HG02970 (cell line): ENCODE results near the gene STRA8.
"Not testable (repeated sequence)": the region's sequence is repeated elsewhere in the genome, so short reads cannot be mapped to it uniquely, and the experiment has no call there.

Source experiments
- ATAC-seq: cut with Tn5 transposase; IDR thresholded peaks from one replicate; pipeline ENCODE4 v1.9.1; 2021; ENCODE audit warnings: mild to moderate bottlenecking, moderate library complexity, moderate number of reproducible peaks; ENCODE audit not compliant: unreplicated experiment, low FRiP score

Gene STRA8

DNA sequence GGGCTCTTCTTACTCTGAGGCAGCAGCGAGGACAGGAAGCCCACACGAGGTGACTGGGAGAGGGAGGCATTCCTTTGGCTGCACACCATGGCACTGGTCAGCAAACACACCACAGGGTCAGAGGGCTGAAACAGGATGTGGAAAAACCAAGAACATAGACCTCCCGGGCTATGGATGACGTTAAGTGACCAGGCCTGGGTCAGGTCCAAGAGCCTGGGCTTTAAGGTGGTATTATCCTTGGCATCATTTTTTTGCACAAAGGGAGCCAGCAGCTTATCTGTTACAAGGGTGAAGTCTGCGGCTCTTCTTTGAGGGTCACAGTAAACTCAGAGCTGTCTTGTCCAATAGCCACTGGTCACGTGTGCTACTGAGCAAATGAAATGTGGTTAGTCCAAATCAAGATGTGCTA is 29.3 kb upstream of the STRA8 start:
- no peak for ATAC-seq

DNA sequence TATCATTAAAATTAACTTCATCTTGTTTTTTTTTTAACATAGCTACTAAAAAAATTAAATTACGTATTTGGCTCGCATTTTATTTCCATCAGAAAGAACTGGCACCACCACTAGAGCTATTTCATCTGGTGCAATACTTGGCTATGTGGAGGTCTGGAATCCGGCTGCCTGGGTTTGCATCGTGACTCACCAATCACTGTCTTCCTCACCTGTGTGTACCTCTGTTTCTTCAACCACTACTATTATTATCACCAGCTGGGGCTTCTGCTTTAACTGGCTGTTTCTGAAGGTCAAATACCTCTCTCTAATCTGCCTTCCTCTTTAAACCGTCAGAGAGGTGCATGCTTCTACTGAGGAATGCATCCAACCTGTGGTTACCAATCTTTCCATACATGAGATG is 28.8 kb upstream of the STRA8 start:
- no peak for ATAC-seq

- ATAC-seq = no peak
These were observed 27.8 kb upstream of the STRA8 start for GRCh38 chr7:135205850-135206249.

GRCh38 chr7:135206941-135207391 is 26.7 kb upstream of the STRA8 start:
- ATAC-seq = no peak

DNA sequence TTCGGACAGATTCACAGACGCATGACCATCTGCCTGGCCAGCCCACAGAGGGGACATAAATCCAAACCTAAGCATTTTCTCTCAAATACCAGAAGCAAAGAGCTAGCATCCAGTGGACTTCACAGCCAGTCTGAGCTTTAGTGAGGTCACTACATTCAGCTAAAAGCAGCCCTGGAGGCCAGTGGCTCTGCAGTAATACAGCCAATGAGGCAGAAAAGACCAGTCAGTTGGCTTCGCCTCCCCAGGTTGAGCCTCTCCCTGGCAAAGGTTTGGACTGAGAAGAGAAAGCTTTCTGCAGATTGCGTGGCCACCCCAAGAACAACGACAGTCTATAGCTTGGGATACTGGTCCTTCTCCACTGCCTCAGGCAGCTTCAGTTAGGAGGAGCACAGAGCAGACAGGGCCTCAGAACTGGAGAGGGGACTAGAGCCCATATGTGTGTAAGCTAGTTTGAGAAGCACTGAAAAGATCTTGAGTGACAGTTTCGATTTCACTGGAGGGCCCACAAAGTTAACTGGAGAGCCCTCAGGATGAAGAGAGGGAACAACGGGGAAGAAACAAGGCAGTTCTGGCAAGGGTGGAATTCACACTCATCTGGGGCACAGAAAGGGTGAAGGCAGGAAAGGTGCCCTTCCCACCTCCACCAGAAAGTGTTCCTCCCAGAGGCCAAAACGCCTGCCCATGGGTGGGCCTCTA is 26.1 kb upstream of the STRA8 start:
- no peak for ATAC-seq

GRCh38 chr7:135208102-135208793 is 25.4 kb upstream of the STRA8 start:
- ATAC-seq = no peak

GRCh38 chr7:135209225-135209834 is 24.3 kb upstream of the STRA8 start:
- no peak for ATAC-seq

DNA sequence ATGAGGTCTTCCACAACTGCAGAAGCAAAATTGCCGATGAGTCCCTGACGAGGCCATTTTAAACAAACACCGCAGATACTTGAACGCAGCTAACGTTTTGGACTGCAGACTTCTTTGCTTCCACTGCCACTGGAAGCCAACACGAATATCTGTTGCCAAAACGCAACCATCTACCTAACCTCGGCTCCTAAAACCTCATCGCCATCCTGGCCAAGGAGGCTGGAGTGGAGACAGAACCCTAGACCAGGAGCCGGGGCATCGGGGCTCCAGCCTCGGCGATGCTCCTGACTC is 22.8 kb upstream of the STRA8 start:
- ATAC-seq = no peak

- peak; percentile 88 for ATAC-seq
These were observed 22.3 kb upstream of the STRA8 start, which contains the start of gene WDR91 for GRCh38 chr7:135211179-135211945. WDR91 (minus strand) TSS chr7:135211526; CDS start chr7:135211502, 24 bp downstream.

DNA sequence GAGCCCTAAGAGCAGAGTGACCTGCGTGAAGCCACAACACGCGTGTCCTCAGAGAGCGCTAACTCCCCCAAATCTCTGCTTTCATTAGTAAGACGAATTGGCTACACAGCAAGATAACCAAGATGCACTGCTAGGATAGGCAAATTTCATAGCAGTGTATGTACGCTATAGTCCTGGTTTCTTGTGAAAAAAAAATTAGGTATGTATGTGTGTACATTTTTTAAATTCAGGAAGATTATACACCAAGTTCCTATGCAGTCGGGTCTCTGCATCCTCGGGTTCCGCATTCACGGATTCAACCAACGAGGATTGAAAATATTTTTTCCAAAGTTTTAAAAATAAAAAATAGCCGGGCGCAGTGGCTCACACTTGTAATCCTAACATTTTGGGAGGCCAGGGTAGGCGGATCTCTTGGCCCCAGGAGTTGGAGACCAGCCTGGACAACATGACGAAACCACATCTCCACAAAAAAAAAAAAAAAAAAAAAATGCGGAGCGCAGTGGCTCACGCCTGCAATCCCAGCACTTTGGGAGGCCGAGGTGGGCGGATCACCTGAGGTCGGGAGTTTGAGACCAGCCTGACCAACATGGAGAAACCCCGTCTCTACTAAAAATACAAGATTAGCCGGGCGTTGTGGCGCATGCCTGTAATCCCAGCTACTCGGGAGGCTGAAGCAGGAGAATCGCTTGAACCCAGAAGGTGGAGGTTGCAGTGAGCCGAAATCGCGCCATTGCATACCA is 21.5 kb upstream of the STRA8 start:
- ATAC-seq = not testable (repeated sequence)

DNA sequence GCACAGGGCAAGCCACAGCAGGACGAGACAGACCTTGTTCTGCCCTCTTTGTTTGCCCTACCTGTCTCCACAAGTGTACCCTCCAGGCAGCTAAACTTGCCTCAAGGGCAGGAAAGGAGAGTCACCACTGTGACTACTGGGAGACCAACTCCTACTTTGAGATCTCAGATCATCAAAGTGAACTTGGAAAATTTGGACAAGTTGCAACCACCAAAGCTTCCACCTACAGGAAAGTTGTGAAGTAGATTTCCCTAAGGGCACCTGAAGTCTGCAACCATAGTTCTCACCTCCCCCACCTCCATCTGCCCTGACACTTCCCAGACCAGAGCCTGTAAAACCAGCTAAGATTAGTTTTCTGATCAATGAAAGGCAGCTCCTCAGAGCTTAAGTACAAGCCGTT is 19.8 kb upstream of the STRA8 start:
- no peak for ATAC-seq

GRCh38 chr7:135215180-135215579 is 18.5 kb upstream of the STRA8 start:
- ATAC-seq = no peak

DNA sequence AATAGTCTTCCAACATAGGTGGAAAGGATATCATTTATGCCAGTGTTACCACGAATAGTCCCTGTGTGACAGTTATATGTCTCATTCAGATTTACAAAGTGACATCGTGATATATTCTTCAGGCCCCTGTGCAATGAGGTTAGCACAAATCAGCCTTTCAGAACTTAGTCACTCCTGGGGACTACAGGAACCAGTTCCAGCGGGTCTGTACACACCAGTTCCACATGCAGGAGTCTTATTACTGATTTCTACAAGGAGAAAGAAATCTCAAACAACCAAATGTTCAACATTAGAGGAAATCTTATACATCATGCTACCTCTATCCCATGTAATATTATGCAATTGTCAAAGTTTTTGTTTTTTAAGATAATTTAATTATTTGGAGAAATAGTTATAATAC is 17.9 kb upstream of the STRA8 start:
- no peak for ATAC-seq

GRCh38 chr7:135217645-135218509 is 15.8 kb upstream of the STRA8 start:
- ATAC-seq = no peak

- ATAC-seq = no peak
These were observed 9.6 kb upstream of the STRA8 start for GRCh38 chr7:135224027-135224426.

DNA sequence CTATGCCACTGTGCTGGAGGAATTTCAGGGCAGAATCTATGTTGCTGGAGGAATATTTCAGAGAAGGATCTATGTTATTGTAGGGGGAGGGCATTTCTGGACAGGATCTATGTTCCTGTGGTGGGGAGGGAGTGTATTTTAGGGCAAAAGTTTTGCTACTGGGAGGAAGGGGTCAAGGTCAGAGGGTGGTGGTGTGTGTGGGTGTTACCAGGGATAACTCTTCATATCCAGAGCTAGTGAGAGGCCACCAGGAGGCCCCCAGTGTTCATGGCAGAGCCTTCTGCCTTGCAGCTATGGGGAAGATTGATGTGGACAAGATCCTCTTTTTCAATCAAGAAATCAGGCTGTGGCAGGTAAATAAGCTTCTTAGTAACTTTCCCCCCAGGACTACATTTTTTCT is 2.0 kb upstream of the STRA8 start:
- no peak for ATAC-seq

DNA sequence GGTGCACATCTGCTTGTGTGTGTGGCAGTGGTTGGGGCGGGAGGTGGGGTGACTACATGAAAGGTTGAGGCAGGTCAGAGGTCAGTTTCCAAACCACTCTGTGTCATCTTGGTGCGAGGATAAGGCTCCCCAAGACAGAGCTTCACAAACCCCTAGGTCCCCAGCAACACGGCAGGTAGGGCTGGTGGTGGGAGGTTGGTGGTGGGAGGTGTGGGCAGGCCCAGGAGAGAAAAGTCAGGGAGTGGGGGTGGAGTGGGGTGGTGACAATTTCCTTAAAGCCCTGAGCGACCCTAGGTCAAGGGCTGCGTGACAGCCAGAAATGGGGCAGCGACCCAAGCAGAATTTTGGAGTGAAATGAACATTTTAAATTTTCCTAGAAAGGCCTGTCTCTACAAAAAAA is 1.6 kb upstream of the STRA8 start:
- no peak for ATAC-seq

DNA sequence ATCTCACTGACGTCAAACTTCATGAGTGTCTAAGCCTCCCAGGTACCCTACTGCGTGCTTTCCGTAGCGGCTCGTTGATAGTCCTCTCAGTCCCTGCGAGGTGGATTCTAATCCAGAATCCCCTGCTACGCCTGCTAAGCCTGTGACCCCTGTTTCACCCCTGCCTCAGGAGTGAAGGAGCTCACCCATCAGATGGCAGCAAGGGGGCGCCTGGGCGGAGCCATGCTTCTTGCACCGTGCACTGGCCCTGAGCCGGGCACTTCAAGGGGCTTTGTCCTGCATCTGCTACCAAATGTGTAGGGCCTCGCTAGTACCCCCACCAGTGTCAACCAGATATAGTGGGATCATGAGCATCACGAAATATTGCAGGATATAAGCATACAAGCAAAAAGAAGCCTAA is 918 bp upstream of the STRA8 start:
- ATAC-seq = no peak

DNA sequence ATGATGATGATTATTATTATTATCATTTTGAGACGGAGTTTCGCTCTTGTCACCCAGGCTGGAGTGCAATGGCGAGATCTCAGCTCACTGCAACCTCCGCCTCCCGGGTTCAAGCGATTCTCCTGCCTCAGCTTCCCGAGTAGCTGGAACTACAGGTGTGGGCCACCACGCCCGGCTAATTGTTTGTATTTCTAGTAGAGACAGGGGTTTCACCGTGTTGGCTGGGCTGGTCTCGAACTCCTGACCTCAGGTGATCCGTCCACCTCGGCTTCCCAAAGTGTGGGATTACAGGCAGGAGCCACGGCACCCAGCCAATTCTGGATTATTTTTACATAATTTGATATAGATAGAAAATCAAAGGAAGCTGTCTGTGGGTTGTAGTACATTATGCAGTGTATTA is 457 bp downstream of the STRA8 start:
- ATAC-seq = not testable (repeated sequence)
